Breast epithelium (tissue), 3 donors: ENCODE data around the gene MYO18B.

Experiments
- CTCF ChIP-seq, 3 donors: fragments of 450-650 bp; IDR thresholded peaks; one replicate each; pipeline ENCODE4 v1.5.1; 2016 to 2017; ENCODE audit warnings: antibody characterized with exemption in 3 of 3, mild to moderate bottlenecking in 3 of 3, moderate library complexity in 3 of 3
- POLR2A ChIP-seq: fragments of 450-650 bp; IDR thresholded peaks from one replicate; pipeline ENCODE4 v1.6.1; 2016; ENCODE audit warnings: antibody characterized with exemption, mild to moderate bottlenecking, moderate library complexity
- POLR2AphosphoS5 ChIP-seq, 3 donors: sonication (generic); formaldehyde crosslinking; IDR thresholded peaks; one replicate each; pipeline ENCODE4 v1.6.1; 2017; ENCODE audit warnings: antibody characterized with exemption in 3 of 3

- TF ChIP-seq POLR2A: no peak
- no peak for TF ChIP-seq CTCF (IDR thresholded peaks at IDR 0.05)
- no peak for TF ChIP-seq POLR2AphosphoS5 (IDR thresholded peaks at IDR 0.05)
Measured at GRCh38 chr22:25757686-25758085, 15.7 kb downstream of the MYO18B start.
